Right lobe of liver (tissue), 6 donors: Measurements from ENCODE around the gene MTF1. TPM values are rescaled to one million over a fixed set of nuclear protein-coding genes. Genes with fewer than 3 reads are reported as not detected.
"Not testable (repeated sequence)": the region's sequence is repeated elsewhere in the genome, so short reads cannot be mapped to it uniquely, and the experiment has no call there.

Source experiments
- ATAC-seq, 4 donors: fragments of 200-7000 bp; cut with Tn5 transposase; one replicate each; pipeline ENCODE4 v1.9.1; 2020; ENCODE audit warnings: mild to moderate bottlenecking in 4 of 4, moderate library complexity in 4 of 4
- DNase-seq, 3 donors: peaks; one replicate each; pipeline ENCODE4 v3.0.0-alpha.2; 2020
- H3K27ac ChIP-seq, 3 donors: fragments of 200-600 bp; one replicate each; pipeline ENCODE4 v1.8.0; 2022
- H3K27me3 ChIP-seq, 2 donors: fragments of 200-600 bp; one replicate each; pipeline ENCODE4 v1.8.0; 2022
- H3K36me3 ChIP-seq, 4 donors: fragments of 200-600 bp; sonication (generic) in 1 of 4; one replicate each; pipeline versions ENCODE4 v1.5.1 to v1.8.0; 2017 to 2022; ENCODE audit warnings: control low read depth in 1 of 4
- H3K4me1 ChIP-seq, 4 donors: fragments of 200-600 bp; sonication (generic) in 1 of 4; one replicate each; pipeline versions ENCODE4 v1.5.1 to v1.8.0; 2017 to 2022; ENCODE audit warnings: control low read depth in 1 of 4
- H3K4me3 ChIP-seq, 3 donors: fragments of 200-600 bp; one replicate each; pipeline ENCODE4 v1.8.0; 2022
- H3K9me3 ChIP-seq, 4 donors: fragments of 200-600 bp; sonication (generic) in 1 of 4; one replicate each; pipeline versions ENCODE4 v1.5.1 to v1.8.0; 2017 to 2022; ENCODE audit warnings: control low read depth in 1 of 4
- CTCF ChIP-seq, 4 donors: fragments of 200-600 bp in 3 of 4; fragments of 450-650 bp in 1 of 4; IDR thresholded peaks; one replicate each; pipeline versions ENCODE4 v1.5.1 to v1.8.0; 2016 to 2022; ENCODE audit warnings: antibody characterized with exemption in 4 of 4, mild to moderate bottlenecking in 2 of 4
- POLR2A ChIP-seq: fragments of 450-650 bp; IDR thresholded peaks from one replicate; pipeline ENCODE4 v1.6.1; 2017; ENCODE audit warnings: antibody characterized with exemption, mild to moderate bottlenecking
- WGBS: methylation state at CpG from one replicate; pipeline ENCODE4 v1.1.6; 2018; ENCODE audit warnings: low coverage, low lambda C conversion rate; ENCODE audit not compliant: insufficient coverage; ENCODE audit errors: missing lambda C conversion rate; 5-methylcytosine and 5-hydroxymethylcytosine counted together
- intact Hi-C, 2 donors: fragments of 100-400 bp; cut with DNase I; formaldehyde crosslinking; loops; one replicate each; pipeline versions ENCODE4 v1.11.2 to v1.14.1; 2022
- total RNA-seq, 6 experiments: library from RNA; depleted of rRNA in 2 of 6; stranded (reverse); fragments of >200 nt in 2 of 6; fragmentation: NEBNext Ultra II Directional in 3 of 6; extraction: Animal tissue kit (Norgen Biotek cat#: 25700) in 3 of 6; gene quantifications; one replicate each; pipeline versions ENCODE4 v1.1.0 to v1.2.4, GENCODE V29; 2016 to 2023
- donor health status: DM: no; HTN: yes; CAD: no.
- donor health status: DM: no; HTN: no; CAD: no.
- donor health status: DM: no; HTN: no; CAD: no.
- donor health status: DM: no; HTN: yes; CAD: no.
- donor health status: DM: no; HTN: yes; CAD: no.

Gene MTF1
- total RNA-seq, 6 experiments from 2014 or later: 3.5 to 10.3 (median 6.1) TPM

GRCh38 chr1:37776946-37777516 is 82.4 kb downstream of the MTF1 start:
- WGBS: 33% methylated on average over 1 of the region's 4 CpGs
- no peak for ATAC-seq
- no peak for TF ChIP-seq POLR2A
- TF ChIP-seq CTCF (IDR thresholded peaks at IDR 0.05): no peak
- Histone ChIP-seq H3K9me3 (no peaks in the 10 kb centered on the region), H3K36me3 (no peaks in the 10 kb centered on the region), H3K27me3 (no peaks in the 10 kb centered on the region), H3K4me3 (no peak overlapping the region), H3K4me1 (no peaks in the 10 kb centered on the region), H3K27ac (no peak overlapping the region)
- intact Hi-C loops: no loop called here
- DNase-seq: no peak

GRCh38 chr1:37771440-37771839 is 88.0 kb downstream of the MTF1 start:
- H3K36me3 ChIP-seq, H3K4me1 ChIP-seq, ATAC-seq, intact Hi-C loops, H3K27me3 ChIP-seq, DNase-seq, H3K9me3 ChIP-seq, H3K4me3 ChIP-seq, H3K27ac ChIP-seq: not testable (repeated sequence)

- H3K27me3 ChIP-seq: peaks cover 0 to 19% of the 10 kb centered on the region in 2 donors
- ATAC-seq (no peak), DNase-seq (no peak)
- intact Hi-C loops: no loop called here
- no peaks in the 10 kb centered on the region for H3K9me3 ChIP-seq
- WGBS: 0% methylated on average over 2 of the region's 2 CpGs
- no peak overlapping the region for H3K4me3 ChIP-seq
- no peaks in the 10 kb centered on the region for H3K36me3 ChIP-seq
- H3K4me1 ChIP-seq: no peaks in the 10 kb centered on the region
- no peak for TF ChIP-seq POLR2A
- no peak overlapping the region for H3K27ac ChIP-seq
These were observed 91.9 kb downstream of the MTF1 start for GRCh38 chr1:37767488-37767887.

- 6% methylated on average over 15 of the region's 27 CpGs for WGBS
- no peak for ATAC-seq
- Histone ChIP-seq H3K4me3 (no peak overlapping the region), H3K27me3 (peaks cover 0 to 19% of the 10 kb centered on the region in 2 donors), H3K9me3 (no peaks in the 10 kb centered on the region), H3K27ac (no peak overlapping the region), H3K36me3 (no peaks in the 10 kb centered on the region), H3K4me1 (no peaks in the 10 kb centered on the region)
- no peak for TF ChIP-seq CTCF (IDR thresholded peaks at IDR 0.05)
- TF ChIP-seq POLR2A: no peak
- DNase-seq: no peak
- intact Hi-C loops: no loop called here
These were observed 93.3 kb downstream of the MTF1 start for GRCh38 chr1:37765916-37766664.

GRCh38 chr1:37764888-37765441 is 94.4 kb downstream of the MTF1 start, which contains the start of gene EPHA10:
EPHA10 (minus strand) TSS chr1:37765120; CDS start chr1:37765066, 54 bp downstream.
- 4% methylated on average over 8 of the region's 33 CpGs for WGBS
- DNase-seq (no peak), ATAC-seq (no peak)
- intact Hi-C loops: no loop called here
- TF ChIP-seq POLR2A (no peak), CTCF (IDR thresholded peaks at IDR 0.05) (no peak)
- H3K27me3 ChIP-seq: peaks cover 0 to 19% of the 10 kb centered on the region in 2 donors
- no peak within 1 kb of the TSS for H3K27ac ChIP-seq
- no peaks in the 10 kb centered on the region for H3K9me3 ChIP-seq
- no peak within 1 kb of the TSS for H3K4me3 ChIP-seq
- no peaks in the 10 kb centered on the region for H3K4me1 ChIP-seq
- H3K36me3 ChIP-seq: no peaks in the 10 kb centered on the region
